HPDE6-E6E7 (cell line): ENCODE results near the gene IFNLR1.

Experiments
- DNase-seq: peaks from one replicate; pipeline ENCODE4 v3.0.0; 2011; ENCODE audit warnings: missing footprints; ENCODE audit errors: extremely low spot score

Gene IFNLR1

GRCh38 chr1:24175033-24175755, 11.9 kb downstream of the IFNLR1 start:
- no peak for DNase-seq

- DNase-seq = no peak
These were observed 13.2 kb downstream of the IFNLR1 start for GRCh38 chr1:24173638-24174575.

DNA sequence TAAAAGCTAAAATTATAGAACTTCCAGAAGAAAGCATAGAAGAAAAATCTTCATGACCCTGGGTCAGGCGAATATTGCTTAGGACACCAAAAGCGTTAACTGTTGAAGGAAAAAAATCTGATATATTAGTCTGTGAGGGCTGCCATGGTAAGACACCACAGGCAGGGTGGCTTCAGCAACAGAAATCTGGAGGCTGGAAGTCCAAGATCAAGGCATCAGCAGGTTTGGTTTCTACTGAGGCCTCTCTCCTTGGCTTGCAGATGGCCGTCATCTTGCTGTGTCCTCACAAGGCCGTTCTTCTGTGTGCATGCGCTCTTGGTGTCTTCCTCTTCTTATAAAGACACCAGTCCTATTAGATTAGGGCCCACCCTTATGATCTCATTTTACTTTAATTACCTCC, 14.5 kb downstream of the IFNLR1 start:
- DNase-seq = no peak

- DNase-seq = no peak
These were observed 17.8 kb downstream of the IFNLR1 start for GRCh38 chr1:24169286-24169685.

DNA sequence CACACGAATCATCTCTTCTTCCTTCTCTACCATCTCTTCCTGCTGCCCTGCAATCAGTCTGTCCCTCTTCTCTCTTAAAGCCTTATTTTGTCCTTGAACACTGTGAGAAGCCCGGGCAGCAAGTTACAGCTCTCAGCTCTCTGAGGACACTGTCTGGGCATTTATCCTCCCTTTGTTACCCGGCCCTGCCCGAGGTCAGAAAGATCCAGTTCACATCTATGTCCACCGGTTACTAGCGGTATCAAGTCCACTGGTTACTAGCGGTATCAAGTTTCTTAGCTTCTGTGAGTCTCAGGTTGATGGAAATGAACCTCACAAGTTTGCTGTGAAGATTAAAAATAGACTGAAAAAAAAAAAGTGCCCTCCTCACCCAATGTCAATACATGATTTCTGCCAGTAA, 18.8 kb downstream of the IFNLR1 start:
- no peak for DNase-seq

DNA sequence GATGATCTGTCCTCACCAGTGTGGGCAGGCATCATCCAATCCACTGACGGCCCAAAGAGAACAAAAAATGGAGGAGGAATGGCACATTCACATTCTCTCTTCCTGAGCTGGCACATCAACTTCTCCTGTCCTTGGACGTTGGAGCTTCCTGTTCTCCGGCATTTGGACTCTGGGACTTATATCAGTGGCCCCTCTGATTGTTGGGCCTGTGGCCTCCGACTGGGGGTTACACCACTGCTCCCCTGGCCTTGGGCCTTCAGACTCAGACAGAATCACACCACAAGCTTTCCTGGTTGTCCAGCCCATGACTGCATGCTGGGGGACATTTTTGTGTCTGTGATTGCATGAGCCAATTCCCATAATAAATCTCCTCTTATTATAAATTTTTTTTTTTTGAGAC, 20.1 kb downstream of the IFNLR1 start:
- DNase-seq = no peak

- no peak for DNase-seq
These were observed 21.6 kb downstream of the IFNLR1 start for GRCh38 chr1:24165500-24165899.

DNA sequence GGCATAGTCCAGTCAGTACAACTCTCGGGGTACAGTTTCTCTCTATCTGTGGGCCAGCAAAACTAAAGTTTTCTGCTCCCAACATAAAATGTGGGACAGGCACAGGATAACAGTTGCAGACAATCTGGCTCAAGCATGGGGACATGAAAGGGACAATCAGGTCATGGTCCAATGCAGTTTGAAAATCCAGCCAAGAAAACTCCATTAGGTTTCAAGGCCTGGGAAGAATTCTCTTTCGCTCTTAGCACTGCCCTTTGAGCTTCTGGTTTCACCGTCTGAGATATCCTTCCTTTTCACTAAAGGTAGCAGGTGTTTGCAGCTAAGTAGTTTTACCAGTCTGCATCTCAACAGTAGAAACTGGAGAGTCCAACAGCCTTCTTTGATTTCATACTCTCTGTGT, 23.1 kb downstream of the IFNLR1 start:
- no peak for DNase-seq

GRCh38 chr1:24162201-24162600, 24.9 kb downstream of the IFNLR1 start:
- no peak for DNase-seq

DNA sequence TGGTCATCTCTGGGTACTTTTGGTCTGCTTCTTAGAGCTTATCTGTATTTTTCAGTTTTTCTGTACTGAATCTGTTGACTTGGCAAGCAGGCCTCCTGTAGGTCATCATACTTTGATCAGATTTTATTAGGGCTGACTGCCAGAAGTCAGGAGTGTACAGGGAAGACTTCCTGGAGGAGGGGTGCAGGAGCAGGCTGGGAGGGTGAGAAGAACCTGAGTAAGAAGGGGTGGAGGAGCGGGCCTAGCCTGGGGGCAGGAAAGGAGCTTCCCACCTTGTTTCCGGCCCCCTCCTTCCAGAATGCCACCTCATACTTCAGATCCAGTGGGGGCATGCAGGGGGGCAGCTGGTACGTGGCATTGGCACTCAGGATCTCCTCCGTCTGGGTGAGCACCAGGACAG, 25.8 kb downstream of the IFNLR1 start:
- DNase-seq = no peak

DNA sequence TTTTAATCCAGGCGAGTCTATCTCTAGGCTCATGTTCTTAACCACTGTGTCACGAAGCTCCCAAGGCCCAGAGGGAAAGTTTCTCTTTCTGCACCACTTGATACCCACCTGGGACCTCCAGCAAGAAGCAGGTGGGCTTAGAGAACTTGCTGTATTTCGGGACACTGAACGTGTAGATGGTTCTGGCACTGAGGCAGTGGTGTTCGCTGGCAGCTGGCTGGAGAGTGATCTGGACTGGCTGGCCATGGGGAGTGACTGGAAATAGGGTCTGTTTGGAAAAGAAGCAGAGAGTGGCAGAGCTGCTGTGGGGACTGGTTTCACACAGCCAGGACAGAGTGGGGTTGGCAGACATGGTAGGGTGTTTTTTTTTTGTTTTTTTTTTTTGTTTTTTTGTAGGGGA, 27.7 kb downstream of the IFNLR1 start:
- DNase-seq = no peak

- no peak for DNase-seq
These were observed 29.1 kb downstream of the IFNLR1 start for GRCh38 chr1:24157918-24158481.

DNA sequence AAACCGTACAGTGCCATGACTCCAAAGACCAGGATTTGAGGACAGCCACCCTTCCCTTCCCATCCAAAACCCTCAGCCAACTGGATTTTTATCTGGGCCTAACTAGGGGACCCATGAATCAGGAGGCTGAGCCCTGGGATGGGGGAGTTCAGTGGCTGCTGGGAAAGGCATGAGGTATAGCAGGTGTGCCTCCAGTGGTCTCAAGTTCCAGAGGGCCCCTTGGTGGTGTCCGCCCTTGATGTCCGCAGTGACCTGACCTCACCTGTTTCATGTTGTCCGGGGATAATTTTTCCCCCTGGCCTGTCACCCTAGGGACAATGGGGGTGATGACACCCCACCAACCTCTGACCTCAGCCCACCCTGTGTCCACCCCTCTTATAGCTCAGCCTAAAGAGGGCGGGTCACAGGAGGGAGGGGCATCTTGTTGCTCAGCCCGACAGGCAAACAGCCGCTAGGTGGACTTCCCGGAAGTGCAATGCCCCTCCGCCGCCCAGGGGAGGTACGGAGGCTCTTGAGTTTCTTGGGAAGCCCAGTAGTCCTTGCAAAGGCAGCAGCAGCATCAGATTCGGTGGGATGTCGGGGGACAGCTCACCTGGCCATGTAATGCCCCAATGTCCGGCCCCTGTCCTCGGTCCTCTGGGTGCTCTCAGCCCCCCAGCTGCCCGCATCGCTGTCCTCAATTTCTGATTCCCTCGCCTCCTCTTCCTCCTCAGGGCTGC, 30.4 kb downstream of the IFNLR1 start:
- no peak for DNase-seq

DNA sequence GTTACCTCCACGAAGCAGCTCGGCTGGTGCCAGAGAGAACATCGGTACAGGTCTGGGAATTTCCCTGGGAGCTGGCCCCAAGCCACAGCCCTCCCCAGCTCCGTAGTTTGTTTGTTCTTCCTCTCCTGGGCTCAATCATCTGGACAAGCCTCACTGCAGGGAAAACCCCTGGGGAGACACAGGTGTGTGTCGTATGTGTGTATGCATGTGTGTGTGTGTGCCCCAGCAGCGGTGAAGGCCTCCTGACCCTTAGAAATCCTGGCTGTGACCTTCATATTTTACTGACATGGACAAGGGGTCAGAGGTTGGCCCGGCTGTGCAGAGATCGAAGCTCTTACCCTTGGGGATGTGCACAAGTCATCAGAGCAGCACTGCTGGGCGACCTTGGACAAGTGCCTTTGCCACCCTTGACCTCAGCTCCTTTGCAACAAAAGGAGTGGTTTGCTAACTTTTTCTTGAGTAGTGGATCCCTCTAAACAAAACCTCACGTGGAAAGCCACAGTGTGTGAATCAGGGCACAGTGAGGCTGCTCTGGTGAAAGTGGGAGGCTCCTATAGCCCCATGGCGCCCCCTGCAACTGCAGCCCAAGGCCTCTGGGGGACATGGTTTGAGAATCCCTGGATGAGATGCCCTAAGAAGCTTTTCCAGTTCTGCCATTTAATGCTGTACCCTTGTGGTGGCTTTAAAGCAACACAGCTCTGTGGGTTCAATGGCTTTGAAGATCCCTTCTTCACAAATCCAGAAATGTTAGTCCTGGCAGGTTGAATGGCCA, 31.9 kb downstream of the IFNLR1 start:
- no peak for DNase-seq

GRCh38 chr1:24154215-24154614, 32.9 kb downstream of the IFNLR1 start:
- DNase-seq = no peak

GRCh38 chr1:24152631-24153494, 34.2 kb downstream of the IFNLR1 start:
- no peak for DNase-seq

DNA sequence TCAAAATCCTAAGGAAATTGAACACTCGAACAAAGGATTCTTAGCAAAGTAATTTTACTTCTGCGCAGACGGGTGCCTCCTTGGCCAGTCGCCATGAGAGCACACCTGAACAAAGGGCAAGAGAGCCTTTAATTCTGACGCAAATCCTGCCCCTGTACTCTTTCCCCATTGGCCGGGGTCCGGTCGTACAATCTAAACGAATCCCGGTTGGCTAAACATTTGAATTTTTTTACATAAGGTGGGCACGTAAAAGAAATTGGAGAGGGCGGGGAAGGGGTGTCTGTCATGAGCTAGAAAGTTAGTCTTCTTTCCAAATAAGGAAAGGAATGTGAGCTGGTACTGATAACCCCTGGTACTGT, 35.9 kb downstream of the IFNLR1 start:
- DNase-seq = no peak

DNA sequence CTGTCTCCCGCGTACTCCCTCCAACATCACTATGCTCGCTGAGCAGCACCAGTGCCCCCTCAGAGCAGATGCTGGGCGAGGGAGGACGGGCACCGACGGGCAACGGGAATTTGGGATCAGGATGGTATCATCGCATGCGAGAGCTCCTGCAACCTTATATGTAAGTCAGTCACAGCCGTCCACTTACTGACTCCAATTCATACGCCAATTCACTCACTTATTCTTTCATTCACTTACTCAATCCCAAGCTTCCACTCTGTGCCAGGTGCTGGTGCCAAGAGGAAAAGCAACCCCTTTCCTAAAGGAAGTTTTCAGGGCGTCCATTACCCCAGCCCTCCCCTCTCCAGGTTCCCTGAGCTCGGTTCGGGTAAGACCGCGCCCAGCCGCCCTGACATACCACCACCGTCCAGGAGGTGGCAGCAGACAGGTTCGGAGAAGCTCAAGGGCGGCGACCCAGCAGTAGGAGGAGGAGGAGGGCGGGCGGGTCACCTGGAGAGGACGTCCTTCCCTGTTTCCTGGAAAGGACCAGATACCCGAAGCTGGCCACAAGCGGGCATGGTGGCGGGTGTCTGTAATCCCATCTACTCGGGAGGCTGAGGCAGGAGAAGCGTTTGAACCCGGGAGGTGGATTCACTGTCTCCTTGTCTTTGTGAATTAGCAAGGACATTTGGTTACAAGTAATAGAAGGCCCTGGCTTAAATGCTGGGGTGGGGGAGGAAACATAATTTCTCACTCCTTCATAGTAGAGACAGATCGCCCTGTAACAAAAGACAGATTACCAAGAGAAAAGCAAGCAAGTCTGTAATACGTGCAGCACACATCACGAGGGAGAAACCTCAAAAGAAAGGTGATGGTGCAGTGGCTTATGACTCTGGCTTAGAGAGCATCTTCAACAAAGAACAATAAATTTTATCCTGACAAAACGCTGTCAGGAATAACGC, 36.6 kb downstream of the IFNLR1 start:
- DNase-seq = peak; percentile 79

GRCh38 chr1:24149866-24150233, 37.2 kb downstream of the IFNLR1 start:
- peak; percentile 84 for DNase-seq
